H1 (cell line): Measurements from ENCODE around the gene TMEM135. TPM values are rescaled to one million over a fixed set of nuclear protein-coding genes. Genes with fewer than 3 reads are reported as not detected.

Experiments
- CTCF ChIA-PET: fragments of 300-600 bp; sonication (Branson Sonifier 250); formaldehyde crosslinking; loops from one replicate; lab custom pipeline; 2021; ENCODE audit not compliant: partially characterized antibody; lab: Charles Lee
- POLR2A ChIA-PET: fragments of 300-600 bp; sonication (Branson Sonifier 250); formaldehyde crosslinking; loops from one replicate; lab custom pipeline; 2021; ENCODE audit warnings: inconsistent platforms; ENCODE audit not compliant: partially characterized antibody; lab: Charles Lee
- DNase-seq, 2 experiments: peaks; one replicate each; pipeline versions ENCODE4 v3.0.0 to v3.0.0-alpha.2; 2010 to 2022; ENCODE audit warnings: low spot score in 2 of 2, low read depth in 1 of 2, mixed read lengths in 1 of 2
- FAIRE-seq: peaks from 2 replicates; lab custom pipeline; 2011; peaks lifted over from hg19 to GRCh38; lab: Jason Lieb, UNC
- H2AFZ ChIP-seq: 2 replicates; pipeline ENCODE4 v1.8.1; 2012; ENCODE audit warnings: low read length, inconsistent platforms
- H2AK5ac ChIP-seq: 2 replicates; pipeline ENCODE4 v1.6.1; 2013; ENCODE audit warnings: low read depth, low read length
- H2BK120ac ChIP-seq: replicated peaks from 2 replicates; pipeline ENCODE3; 2013; ENCODE audit warnings: low read depth, low read length, inconsistent platforms
- H2BK12ac ChIP-seq: 2 replicates; pipeline ENCODE4 v1.6.1; 2013; ENCODE audit warnings: low read depth, low read length
- H2BK15ac ChIP-seq: 2 replicates; pipeline ENCODE4 v1.6.1; 2013; ENCODE audit warnings: low read length
- H2BK20ac ChIP-seq: 2 replicates; pipeline ENCODE4 v1.6.1; 2013; ENCODE audit warnings: low read length
- H2BK5ac ChIP-seq: 2 replicates; pipeline ENCODE4 v1.6.1; 2013; ENCODE audit warnings: low read depth, low read length
- H3K14ac ChIP-seq: 2 replicates; pipeline ENCODE4 v1.6.1; 2013; ENCODE audit warnings: inconsistent platforms; ENCODE audit not compliant: insufficient read length
- H3K18ac ChIP-seq: 2 replicates; pipeline ENCODE4 v1.6.1; 2013; ENCODE audit warnings: low read length; ENCODE audit errors: extremely low read depth
- H3K23ac ChIP-seq: 2 replicates; pipeline ENCODE4 v1.6.1; 2013; ENCODE audit warnings: inconsistent platforms; ENCODE audit not compliant: insufficient read length
- H3K23me2 ChIP-seq: 2 replicates; pipeline ENCODE4 v1.6.1; 2013; ENCODE audit warnings: low read depth, low read length
- H3K27ac ChIP-seq: 2 replicates; pipeline ENCODE4 v1.6.1; 2011; ENCODE audit warnings: low read depth, low read length, inconsistent platforms
- H3K27me3 ChIP-seq, 4 experiments: replicated peaks in 1 of 4; 1 replicate in 1 of 4; 2 replicates in 3 of 4; pipeline versions ENCODE4 v1.6.1 to v1.8.1; 2011 to 2013; ENCODE audit warnings: low read length in 3 of 4, mild to moderate bottlenecking in 3 of 4, inconsistent platforms in 2 of 4, mixed read lengths in 2 of 4, moderate library complexity in 1 of 4; ENCODE audit not compliant: control insufficient read depth in 3 of 4, insufficient read depth in 3 of 4; ENCODE audit errors: extremely low read depth in 1 of 4
- H3K36me3 ChIP-seq, 4 experiments: 2 replicates each; pipeline versions ENCODE4 v1.6.1 to v1.8.1; 2011 to 2013; ENCODE audit warnings: mild to moderate bottlenecking in 4 of 4, low read length in 3 of 4, moderate library complexity in 2 of 4, control low read depth in 1 of 4, inconsistent platforms in 1 of 4; ENCODE audit not compliant: insufficient read depth in 4 of 4, control insufficient read depth in 2 of 4
- H3K4ac ChIP-seq: replicated peaks from 2 replicates; pipeline ENCODE3; 2013; ENCODE audit warnings: low read length, low read depth, mixed read lengths, inconsistent platforms; ENCODE audit not compliant: insufficient read length
- H3K4me1 ChIP-seq, 4 experiments: replicated peaks in 1 of 4; 1 replicate in 1 of 4; 2 replicates in 3 of 4; pipeline versions ENCODE4 v1.6.1 to v1.8.1; 2011 to 2013; ENCODE audit warnings: low read length in 3 of 4, inconsistent platforms in 2 of 4, mixed read lengths in 1 of 4; ENCODE audit not compliant: insufficient read depth in 4 of 4, control insufficient read depth in 3 of 4
- H3K4me2 ChIP-seq, 2 experiments: 2 replicates each; pipeline versions ENCODE4 v1.6.1 to v1.8.1; 2011 to 2013; ENCODE audit warnings: low read depth in 2 of 2, low read length in 2 of 2, control low read depth in 1 of 2, inconsistent platforms in 1 of 2, mild to moderate bottlenecking in 1 of 2; ENCODE audit not compliant: insufficient read depth in 1 of 2
- H3K4me3 ChIP-seq, 4 experiments: fragments of 200-600, 300-600 bp in 1 of 4; sonication (generic), shearing (Covaris generic), sonication (Bioruptor Twin) in 1 of 4; 2 replicates each; pipeline versions ENCODE4 v1.5.1 to v1.8.1; 2011 to 2016; ENCODE audit warnings: low read length in 4 of 4, low read depth in 3 of 4, control low read depth in 2 of 4, inconsistent platforms in 2 of 4, mild to moderate bottlenecking in 2 of 4, mixed read lengths in 1 of 4, moderate library complexity in 1 of 4; ENCODE audit not compliant: insufficient read depth in 2 of 4; ENCODE audit errors: extremely low read depth in 1 of 4
- H3K56ac ChIP-seq: replicated peaks from 2 replicates; pipeline ENCODE3; 2013; ENCODE audit warnings: low read depth, mild to moderate bottlenecking, mixed read lengths, low read length, inconsistent platforms; ENCODE audit not compliant: insufficient read length
- H3K79me1 ChIP-seq: 2 replicates; pipeline ENCODE4 v1.6.1; 2013; ENCODE audit warnings: low read depth, low read length, control low read depth
- H3K79me2 ChIP-seq, 2 experiments: 2 replicates each; pipeline versions ENCODE4 v1.6.1 to v1.8.1; 2012 to 2013; ENCODE audit warnings: low read length in 2 of 2, mild to moderate bottlenecking in 2 of 2, inconsistent platforms in 1 of 2; ENCODE audit not compliant: insufficient read depth in 2 of 2, control insufficient read depth in 1 of 2
- H3K9ac ChIP-seq, 4 experiments: replicated peaks in 1 of 4; 1 replicate in 1 of 4; 2 replicates in 3 of 4; pipeline versions ENCODE4 v1.6.1 to v1.8.1; 2011 to 2013; ENCODE audit warnings: low read depth in 3 of 4, low read length in 3 of 4, control low read depth in 2 of 4, mild to moderate bottlenecking in 2 of 4, moderate library complexity in 2 of 4, inconsistent platforms in 1 of 4; ENCODE audit errors: extremely low read depth in 1 of 4
- H3K9me3 ChIP-seq, 2 experiments: 2 replicates each; pipeline versions ENCODE4 v1.6.1 to v1.8.1; 2012 to 2013; ENCODE audit warnings: mild to moderate bottlenecking in 2 of 2, moderate library complexity in 2 of 2, control low read depth in 1 of 2, inconsistent platforms in 1 of 2, low read depth in 1 of 2, low read length in 1 of 2, mixed read lengths in 1 of 2; ENCODE audit not compliant: insufficient read depth in 2 of 2
- H4K20me1 ChIP-seq, 2 experiments: replicated peaks in 1 of 2; 2 replicates each; pipeline versions ENCODE3 to v1.8.1; 2011 to 2013; ENCODE audit warnings: inconsistent platforms in 2 of 2, low read length in 2 of 2, mild to moderate bottlenecking in 1 of 2; ENCODE audit not compliant: insufficient read depth in 2 of 2, control insufficient read depth in 1 of 2
- H4K5ac ChIP-seq: 2 replicates; pipeline ENCODE4 v1.6.1; 2013; ENCODE audit warnings: low read length, low read depth, mixed read lengths, inconsistent platforms; ENCODE audit not compliant: insufficient read length
- H4K8ac ChIP-seq: 2 replicates; pipeline ENCODE4 v1.8.0; 2013; ENCODE audit warnings: mild to moderate bottlenecking, moderate library complexity, low read length, inconsistent platforms; ENCODE audit not compliant: insufficient read depth; ENCODE audit errors: extremely low read depth
- H4K91ac ChIP-seq: replicated peaks from 2 replicates; pipeline ENCODE3; 2013; ENCODE audit warnings: low read length, mixed read lengths, inconsistent platforms; ENCODE audit not compliant: insufficient read length
- CBX8 ChIP-seq: fragments of 300-800, 300-1000 bp; sonication (generic); IDR thresholded peaks from 2 replicates; pipeline ENCODE4 v1.7.1; 2016; ENCODE audit warnings: low read depth, low read length, borderline replicate concordance
- CEBPB ChIP-seq: IDR thresholded peaks from 2 replicates; pipeline ENCODE4 v1.6.1; 2012; ENCODE audit warnings: low read depth, low read length
- CTBP2 ChIP-seq: IDR thresholded peaks from 2 replicates; pipeline ENCODE4 v1.7.0; 2011; ENCODE audit warnings: borderline replicate concordance, mild to moderate bottlenecking, moderate library complexity, mixed read lengths, low read length; ENCODE audit not compliant: insufficient read depth, insufficient read length
- EGR1 ChIP-seq: IDR thresholded peaks from 2 replicates; pipeline ENCODE4 v1.6.1; 2011; ENCODE audit warnings: low read depth, low read length, borderline replicate concordance
- FOSL1 ChIP-seq: IDR thresholded peaks from 2 replicates; pipeline ENCODE4 v1.6.1; 2011; ENCODE audit warnings: mild to moderate bottlenecking, low read depth, low read length, moderate library complexity; ENCODE audit not compliant: insufficient read depth
- GTF2F1 ChIP-seq: IDR thresholded peaks from 2 replicates; pipeline ENCODE4 v1.6.1; 2012; ENCODE audit warnings: low read depth, low read length, improper control_type of control experiment, borderline replicate concordance
- MAFK ChIP-seq: IDR thresholded peaks from 2 replicates; pipeline ENCODE4 v1.6.1; 2012; ENCODE audit warnings: low read depth, mild to moderate bottlenecking, improper control_type of control experiment, low read length
- RFX5 ChIP-seq: IDR thresholded peaks from 2 replicates; pipeline ENCODE4 v1.6.1; 2011; ENCODE audit warnings: low read depth, low read length, improper control_type of control experiment, borderline replicate concordance
- RXRA ChIP-seq: IDR thresholded peaks from 2 replicates; pipeline ENCODE4 v1.6.1; 2011; ENCODE audit warnings: low read depth, mild to moderate bottlenecking, low read length, moderate library complexity; ENCODE audit not compliant: insufficient read depth
- SIRT6 ChIP-seq: IDR thresholded peaks from one replicate; pipeline ENCODE4 v1.7.1; 2012; ENCODE audit warnings: low read length, inconsistent platforms
- SP1 ChIP-seq: IDR thresholded peaks from 2 replicates; pipeline ENCODE4 v1.6.1; 2011; ENCODE audit warnings: low read depth, low read length
- SP2 ChIP-seq: IDR thresholded peaks from 2 replicates; pipeline ENCODE4 v1.6.1; 2012; ENCODE audit warnings: mild to moderate bottlenecking, low read length, inconsistent platforms
- SP4 ChIP-seq: IDR thresholded peaks from 2 replicates; pipeline ENCODE4 v1.6.1; 2012; ENCODE audit warnings: low read length, inconsistent platforms
- TAF7 ChIP-seq: optimal IDR thresholded peaks from 2 replicates; pipeline ENCODE3; 2011; ENCODE audit warnings: low read depth, mild to moderate bottlenecking, inconsistent platforms, low read length, moderate library complexity, borderline replicate concordance
- polyA plus RNA-seq, 7 experiments: library from polyadenylated mRNA; depleted of rRNA in 3 of 7; stranded (reverse) in 5 of 7; unstranded in 2 of 7; fragments of >200 nt in 5 of 7; fragments of 200-250 nt in 2 of 7; gene quantifications; 1 replicate in 5 of 7; 2 replicates in 1 of 7; 4 replicates in 1 of 7; pipeline versions ENCODE4 v1.2.1 to v1.2.3, GENCODE V29; 2011 to 2013; ENCODE audit warnings: missing spikeins in 2 of 7, mixed read lengths in 2 of 7
- total RNA-seq: library from RNA; stranded (reverse); fragmentation: NEBNext Ultra II Directional; extraction: Animal tissue kit (Norgen Biotek cat#: 25700); gene quantifications from 2 replicates; pipeline ENCODE4 v1.2.1, GENCODE V29; 2021
- TF ChIP-seq, protein P1 (sequence below): IDR thresholded peaks from 2 replicates; pipeline ENCODE4 v1.6.1; 2012; ENCODE audit warnings: inconsistent platforms
- TF ChIP-seq, protein P2 (sequence below): IDR thresholded peaks from 2 replicates; pipeline ENCODE4 v1.6.1; 2012; ENCODE audit warnings: inconsistent platforms

TMEM135 gene
- total and polyA plus RNA-seq, 2 of the 8 experiments (the other 6 are each of a cell fraction or from before 2014, with no cell fraction given), result 9.3 to 31.3 TPM

DNA sequence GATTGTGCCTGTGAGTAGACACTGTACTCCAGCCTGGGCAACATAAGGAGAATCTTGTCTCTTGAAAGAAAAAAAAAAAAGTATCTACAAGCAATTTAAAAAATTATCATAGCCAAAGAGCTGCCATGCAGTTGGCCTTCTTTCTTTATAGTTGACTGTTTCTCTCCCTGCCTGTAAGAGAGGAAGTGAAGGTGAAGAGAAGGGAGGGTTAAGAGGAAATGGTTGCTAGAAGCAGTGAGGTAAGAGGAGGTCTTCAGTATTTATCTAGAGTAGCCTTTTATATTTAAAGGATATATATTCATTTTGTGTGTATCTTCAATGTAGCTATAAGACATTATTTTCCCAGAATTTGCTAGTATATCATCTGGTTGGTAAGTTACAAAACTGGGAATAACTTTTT is 217.9 kb downstream of the TMEM135 start:
- POLR2A ChIA-PET, result no interaction called here
- TF ChIP-seq GTF2F1 (no peak), RXRA (no peak), CEBPB (no peak), SP2 (no peak), CTBP2 (no peak), MAFK (no peak), FOSL1 (no peak), SIRT6 (no peak), RFX5 (no peak), SP1 (no peak), SP4 (no peak), TAF7 (no peak), EGR1 (no peak), CBX8 (no peak)
- TF ChIP-seq, protein P1, sequence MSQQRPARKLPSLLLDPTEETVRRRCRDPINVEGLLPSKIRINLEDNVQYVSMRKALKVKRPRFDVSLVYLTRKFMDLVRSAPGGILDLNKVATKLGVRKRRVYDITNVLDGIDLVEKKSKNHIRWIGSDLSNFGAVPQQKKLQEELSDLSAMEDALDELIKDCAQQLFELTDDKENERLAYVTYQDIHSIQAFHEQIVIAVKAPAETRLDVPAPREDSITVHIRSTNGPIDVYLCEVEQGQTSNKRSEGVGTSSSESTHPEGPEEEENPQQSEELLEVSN, result no peak
- TF ChIP-seq, protein P2, sequence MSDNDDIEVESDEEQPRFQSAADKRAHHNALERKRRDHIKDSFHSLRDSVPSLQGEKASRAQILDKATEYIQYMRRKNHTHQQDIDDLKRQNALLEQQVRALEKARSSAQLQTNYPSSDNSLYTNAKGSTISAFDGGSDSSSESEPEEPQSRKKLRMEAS, result no peak

More for the DNA sequence above, 217.9 kb downstream of the TMEM135 start:
- Histone ChIP-seq H3K9me3 (no peaks in the 10 kb centered on the region), H2BK5ac (no peak overlapping the region), H3K4me3 (no peak overlapping the region), H3K36me3 (no peaks in the 10 kb centered on the region), H3K4me1 (no peaks in the 10 kb centered on the region; a peak in 1 of 7 replicates), H4K5ac (no peak overlapping the region), H3K4ac (no peak overlapping the region), H2BK20ac (no peak overlapping the region), H3K14ac (no peak overlapping the region), H4K8ac (no peak overlapping the region), H3K56ac (no peak overlapping the region), H3K27me3 (no peaks in the 10 kb centered on the region), H4K91ac (no peak overlapping the region), H3K18ac (no peak overlapping the region), H3K4me2 (no peak overlapping the region), H4K20me1 (peaks cover 0 to 1% of the 10 kb centered on the region in 2 experiments), H2AK5ac (no peak overlapping the region), H3K23me2 (no peaks in the 10 kb centered on the region), H3K9ac (no peak overlapping the region), H3K79me1 (no peaks in the 10 kb centered on the region), H3K23ac (no peak overlapping the region), H2AFZ (no peak overlapping the region), H2BK12ac (no peak overlapping the region), H3K27ac (no peak overlapping the region), H2BK120ac (no peak overlapping the region), H3K79me2 (no peaks in the 10 kb centered on the region), H2BK15ac (no peak overlapping the region)
- CTCF ChIA-PET, result interaction anchor here (0.9 kb wide), 1 partner anchor 11 kb away, joined by 3 read pairs; no protein-coding TSS in a partner anchor
- DNase-seq (no peak), FAIRE-seq (no peak)
